GM12878 (cell line): Measurements from ENCODE around the gene SMARCD2. TPM values are rescaled to one million over a fixed set of nuclear protein-coding genes. Genes with fewer than 3 reads are reported as not detected.

Experiments
- ATAC-seq: fragments of 200-7000 bp; cut with Tn5 transposase; 3 replicates; pipeline ENCODE4 v1.9.1; 2020; ENCODE audit warnings: mild to moderate bottlenecking, moderate library complexity
- Bru-seq: library from RNA; stranded (reverse); fragments of 400-500 nt; gene quantifications from one replicate; lab custom pipeline; 2021; lab: Mats Ljungman, UMichigan
- BruChase-seq, 2 experiments: library from RNA; stranded (reverse); fragments of 400-500 nt; gene quantifications; one replicate each; lab custom pipeline; 2021; lab: Mats Ljungman, UMichigan
- BruUV-seq: library from RNA; stranded (reverse); fragments of 400-500 nt; replicated peaks from 2 replicates; lab custom pipeline; 2021; lab: Mats Ljungman, UMichigan
- CTCF ChIA-PET: fragments of 300-600 bp; sonication (Branson Sonifier 250); formaldehyde crosslinking; extraction: SDS; loops from one replicate; lab custom pipeline; 2021; ENCODE audit warnings: inconsistent platforms; lab: Yijun Ruan, JAX
- POLR2A ChIA-PET: fragments of 350-600 bp; formaldehyde crosslinking; extraction: SDS; loops from one replicate; lab custom pipeline; 2021; ENCODE audit warnings: inconsistent platforms; lab: Charles Lee
- RAD21 ChIA-PET: fragments of 300-600 bp; sonication (Branson Sonifier 250); formaldehyde crosslinking; loops from one replicate; lab custom pipeline; 2023; ENCODE audit warnings: antibody characterized with exemption; ENCODE audit not compliant: unreplicated experiment; lab: Charles Lee
- SMC1A ChIA-PET: fragments of 300-600 bp; sonication (Branson Sonifier 250); formaldehyde crosslinking; loops from one replicate; lab custom pipeline; 2023; ENCODE audit not compliant: unreplicated experiment, uncharacterized antibody; lab: Charles Lee
- DNase-seq: peaks from one replicate; pipeline ENCODE4 v3.0.0-alpha.2; 2011; ENCODE audit warnings: low read depth, low spot score
- FAIRE-seq: peaks from 3 replicates; lab custom pipeline; 2011; peaks lifted over from hg19 to GRCh38; lab: Jason Lieb, UNC
- H2AFZ ChIP-seq: 2 replicates; pipeline ENCODE4 v1.6.0; 2011; ENCODE audit warnings: low read depth, low read length, control low read depth; ENCODE audit not compliant: control insufficient read depth
- H3K27ac ChIP-seq: 2 replicates; pipeline ENCODE4 v1.5.1; 2011; ENCODE audit warnings: control low read depth; ENCODE audit not compliant: control insufficient read depth, insufficient read depth
- H3K27me3 ChIP-seq, 2 experiments: replicated peaks in 1 of 2; 2 replicates each; pipeline versions ENCODE4 v1.6.0 to v1.6.1; 2011; ENCODE audit warnings: low read length in 1 of 2; ENCODE audit not compliant: control insufficient read depth in 2 of 2, insufficient read depth in 2 of 2
- H3K36me3 ChIP-seq, 2 experiments: 2 replicates each; pipeline ENCODE4 v1.5.1; 2011; ENCODE audit warnings: low read length in 1 of 2; ENCODE audit not compliant: control insufficient read depth in 2 of 2, insufficient read depth in 2 of 2
- H3K4me1 ChIP-seq: 2 replicates; pipeline ENCODE4 v1.6.1; 2011; ENCODE audit warnings: mild to moderate bottlenecking, low read length, moderate library complexity, mixed read lengths; ENCODE audit not compliant: control insufficient read depth, insufficient read depth
- H3K4me2 ChIP-seq: 2 replicates; pipeline ENCODE4 v1.6.0; 2011; ENCODE audit warnings: control low read depth; ENCODE audit not compliant: control insufficient read depth, insufficient read depth
- H3K4me3 ChIP-seq: fragments of 200-600 bp; sonication (generic); 2 replicates; pipeline ENCODE4 v1.5.1; 2016
- H3K79me2 ChIP-seq: 2 replicates; pipeline ENCODE4 v1.6.0; 2011; ENCODE audit warnings: low read length; ENCODE audit not compliant: control insufficient read depth, insufficient read depth
- H3K9ac ChIP-seq: 2 replicates; pipeline ENCODE4 v1.8.0; 2011; ENCODE audit warnings: low read length, control low read depth, mixed read lengths; ENCODE audit not compliant: control insufficient read depth, insufficient read depth
- H3K9me3 ChIP-seq: replicated peaks from 3 replicates; pipeline ENCODE4 v1.5.1; 2011; ENCODE audit warnings: mild to moderate bottlenecking, low read length; ENCODE audit not compliant: control insufficient read depth, insufficient read depth
- H4K20me1 ChIP-seq: 2 replicates; pipeline ENCODE4 v1.6.0; 2011; ENCODE audit not compliant: control insufficient read depth, insufficient read depth
- CBX3 ChIP-seq: fragments of 200-600 bp; sonication (generic); IDR thresholded peaks from 2 replicates; pipeline ENCODE4 v1.6.1; 2016; ENCODE audit warnings: low read depth, borderline replicate concordance
- CUX1 ChIP-seq: IDR thresholded peaks from 2 replicates; pipeline ENCODE4 v1.6.1; 2012; ENCODE audit warnings: improper control_type of control experiment, low read depth, low read length; ENCODE audit not compliant: insufficient replicate concordance
- EP300 ChIP-seq, 2 experiments: fragments of 150-350 bp in 1 of 2; IDR thresholded peaks; 2 replicates each; pipeline ENCODE4 v1.6.1; 2011 to 2012; ENCODE audit warnings: low read depth in 2 of 2, low read length in 2 of 2, borderline replicate concordance in 1 of 2, improper control_type of control experiment in 1 of 2, inconsistent platforms in 1 of 2; ENCODE audit not compliant: control insufficient read depth in 1 of 2
- RAD21 ChIP-seq: IDR thresholded peaks from 2 replicates; pipeline ENCODE4 v1.6.1; 2011; ENCODE audit warnings: mild to moderate bottlenecking, low read depth, low read length, moderate library complexity; ENCODE audit not compliant: insufficient read depth
- TBL1XR1 ChIP-seq: IDR thresholded peaks from 2 replicates; pipeline ENCODE4 v1.6.1; 2012; ENCODE audit warnings: low read depth, low read length, improper control_type of control experiment
- TCF3 ChIP-seq: IDR thresholded peaks from 2 replicates; pipeline ENCODE4 v1.6.1; 2012; ENCODE audit warnings: low read depth, mild to moderate bottlenecking, low read length, borderline replicate concordance; ENCODE audit not compliant: insufficient read depth
- ZNF217 ChIP-seq: fragments of 450-650 bp; IDR thresholded peaks from 2 replicates; pipeline ENCODE4 v1.6.1; 2017; ENCODE audit warnings: antibody characterized with exemption, mild to moderate bottlenecking
- WGBS: methylation state at CpG from one replicate; pipeline ENCODE4 v1.1.6; 2016; ENCODE audit warnings: low lambda C conversion rate; ENCODE audit not compliant: insufficient replicate concordance, insufficient coverage; ENCODE audit errors: missing lambda C conversion rate; 5-methylcytosine and 5-hydroxymethylcytosine counted together
- in situ Hi-C: fragments of 300-500 bp; cut with MboI; formaldehyde crosslinking; loops from 9 replicates; pipeline ENCODE4 v1.14.3; 2018; ENCODE audit warnings: mixed read lengths
- intact Hi-C: fragments of 100-400 bp; cut with micrococcal nuclease; formaldehyde crosslinking; loops from one replicate; pipeline ENCODE4 v1.14.2; 2022; ENCODE audit not compliant: unreplicated experiment
- long read RNA-seq, 2 experiments: library from polyadenylated mRNA; unstranded; transcript quantifications; one replicate each; pipeline ENCODE4 v2.0.0, GENCODE V29; 2019 to 2020
- polyA minus RNA-seq, 3 experiments: library from RNA; depleted of rRNA, polyadenylated mRNA; stranded (reverse); fragments of >200 nt; gene quantifications; 2 replicates each; pipeline ENCODE4 v1.2.3, GENCODE V29; 2011
- polyA plus RNA-seq, 11 experiments: library from polyadenylated mRNA; depleted of rRNA in 4 of 11; unstranded in 6 of 11; stranded (reverse) in 5 of 11; fragments of >200 nt; fragmentation: Nextera tagmentation in 4 of 11; fragmentation: Illumina TruSeq in 1 of 11; extraction: Ambion mirVana in 4 of 11; extraction: Trizol in 1 of 11; gene quantifications; 1 replicate in 1 of 11; 2 replicates in 10 of 11; pipeline versions ENCODE4 v1.2.1 to v1.2.3, GENCODE V29; 2011 to 2016; ENCODE audit warnings: inconsistent platforms in 2 of 11, missing spikeins in 2 of 11, low read depth in 1 of 11
- total RNA-seq, 4 experiments: library from RNA; depleted of rRNA in 3 of 4; stranded (reverse); fragments of >200 nt in 3 of 4; fragmentation: Illumina TruSeq in 1 of 4; extraction: Trizol in 1 of 4; gene quantifications; 2 replicates each; pipeline versions ENCODE4 v1.2.1 to v1.2.3, GENCODE V29; 2013 to 2021
- TF ChIP-seq, protein P1 (sequence below): fragments of 450-650 bp; IDR thresholded peaks from 2 replicates; pipeline ENCODE4 v1.6.1; 2017; ENCODE audit warnings: mild to moderate bottlenecking

Gene SMARCD2
- total RNA-seq (2013; cell fraction: nucleolus; rRNA removed): 50.6 and 66.0 TPM in 2 replicates
- total RNA-seq (2014; rRNA removed): 111 and 112 TPM in 2 replicates
- total RNA-seq (2014; rRNA removed; fragmentation: Illumina TruSeq; extraction: Trizol): 53.4 and 55.6 TPM in 2 replicates
- 95.3 and 97.9 TPM in 2 replicates for total RNA-seq (2021)
- 34.4 TPM for polyA plus RNA-seq (2011; ENCODE audit: low read depth)
- polyA plus RNA-seq (2011; rRNA removed): 33.4 and 78.4 TPM in 2 replicates
- polyA plus RNA-seq (2011; cell fraction: cytosol; rRNA removed): 64.8 and 68.5 TPM in 2 replicates
- polyA plus RNA-seq (2011; cell fraction: nucleus; rRNA removed): 115 and 124 TPM in 2 replicates
- 58.5 and 59.6 TPM in 2 replicates for polyA plus RNA-seq (2012)
- polyA plus RNA-seq (2014; fragmentation: Illumina TruSeq; extraction: Trizol): 56.1 and 71.5 TPM in 2 replicates
- polyA plus RNA-seq (2014; fragmentation: Nextera tagmentation; extraction: Ambion mirVana): 1 to 10 TPM; 2.4 to 5.6 TPM
- 72.7 and 80.6 TPM in 2 replicates for polyA plus RNA-seq (2014; rRNA removed)
- 10 to 100 TPM; 13.7 to 47.8 TPM for polyA plus RNA-seq (2016; fragmentation: Nextera tagmentation; extraction: Ambion mirVana)
- polyA minus RNA-seq (2011; rRNA and poly(A)+ RNA removed): 70.7 and 72.3 TPM in 2 replicates
- polyA minus RNA-seq (2011; cell fraction: cytosol; rRNA and poly(A)+ RNA removed): 20.0 and 38.9 TPM in 2 replicates
- polyA minus RNA-seq (2011; cell fraction: nucleus; rRNA and poly(A)+ RNA removed): 44.1 and 77.4 TPM in 2 replicates
- Bru-seq, nascent RNA: percentile 78 among the genes with signal in this experiment
- percentile 92 among the genes with signal in this experiment for BruChase-seq, experiment 1, labeled RNA remaining after a 6-hour chase
- BruChase-seq, experiment 2, labeled RNA remaining after a 2-hour chase: percentile 86 among the genes with signal in this experiment
- long read RNA-seq, experiment 1, partial matches to known transcripts: 5 of 6 reads
- long read RNA-seq, experiment 1, other reads (novel, unspliced or antisense): 0 of 6 reads
- long read RNA-seq, experiment 2, partial matches to known transcripts: 24 of 31 reads
- long read RNA-seq, experiment 2, other reads (novel, unspliced or antisense): 6 of 31 reads

DNA sequence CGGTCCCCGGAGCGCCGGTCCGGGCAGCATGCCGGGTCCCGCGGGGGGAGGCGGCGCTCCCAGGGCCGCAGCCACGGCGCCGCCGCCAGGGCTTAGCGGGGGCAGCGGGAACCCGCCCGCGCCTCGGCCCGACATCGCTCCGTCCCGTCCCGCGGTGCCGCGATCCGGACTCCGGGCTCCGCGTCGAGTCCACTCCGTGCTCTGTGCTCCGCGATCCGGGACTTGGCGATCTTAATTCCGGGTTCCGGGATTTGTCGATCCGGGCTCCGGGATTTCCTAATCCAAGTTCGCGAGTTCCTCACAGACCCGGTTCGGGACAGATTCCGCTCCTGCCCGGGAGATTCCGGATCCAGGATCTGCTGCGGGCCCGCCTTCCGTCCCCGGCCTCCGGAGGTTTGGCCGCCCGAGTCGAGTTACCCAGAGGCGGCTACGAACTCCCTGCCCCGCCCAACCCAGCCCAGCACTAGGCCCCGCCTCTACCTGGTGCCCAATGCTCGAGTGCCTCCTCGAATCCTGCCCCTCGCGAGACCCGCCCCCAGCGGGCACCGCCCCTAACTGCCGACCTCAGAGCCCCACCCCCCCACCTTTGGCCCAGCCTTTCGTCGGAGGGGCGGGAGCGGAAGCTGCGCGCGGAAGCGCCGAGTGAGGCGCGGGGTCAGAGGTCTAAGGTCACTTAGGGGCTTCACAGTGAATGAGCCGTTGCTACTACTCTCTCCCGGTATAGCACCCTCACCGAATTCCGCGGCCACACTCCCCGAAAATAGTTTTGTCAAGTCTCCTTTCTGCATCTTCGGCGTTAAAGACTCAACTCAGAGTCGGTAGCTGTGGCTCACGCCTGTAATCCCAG is at the start of gene SMARCD2:
Gene SMARCD2 (minus strand): TSS at position 146 of the 847 bp plus-strand sequence. CDS start 11 bp downstream, at position 135.
- SMC1A ChIA-PET: interaction anchor here (0.9 to 2.0 kb wide), 2 partner anchors 14 to 17 kb away, joined by 4 to 8 read pairs; no protein-coding TSS in a partner anchor
- Histone ChIP-seq H3K27me3 (no peaks in the 10 kb centered on the region), H3K9me3 (no peaks in the 10 kb centered on the region; the same call in 1 of the 3 replicates), H3K79me2 (peaks cover 48% of the 10 kb centered on the region), H2AFZ (peak within 1 kb of the TSS; percentile 84), H4K20me1 (no peaks in the 10 kb centered on the region), H3K27ac (peak within 1 kb of the TSS; percentile 80), H3K36me3 (no peaks in the 10 kb centered on the region; a peak in 1 of 4 replicates), H3K4me2 (peak within 1 kb of the TSS; percentile 90), H3K4me1 (peaks cover 18% of the 10 kb centered on the region), H3K4me3 (peak within 1 kb of the TSS; percentile 97), H3K9ac (peak within 1 kb of the TSS; percentile 83)
- intact Hi-C loops (loop anchor here (2.0 to 5.0 kb wide), 3 partner anchors 70 to 145 kb away; partner anchors contain the start of genes CCDC47, DDX42 and STRADA), in situ Hi-C loops (loop anchor here (10.0 to 25.0 kb wide), 2 partner anchors 405 to 662 kb away; partner anchors contain the start of genes CEP95, CYB561 and DDX5)
- CTCF ChIA-PET: interaction anchor here (0.8 to 7.0 kb wide), 10 partner anchors 13 to 414 kb away, joined by 3 to 51 read pairs (median 4); partner anchors contain the start of genes FTSJ3 and PSMC5
- RAD21 ChIA-PET: interaction anchor here (0.9 to 1.2 kb wide), 5 partner anchors 86 to 232 kb away, joined by 3 to 8 read pairs (median 4); partner anchors contain the start of gene MAP3K3
- TSS peak; percentile 77 for BruUV-seq
- DNase-seq (peak; percentile 90), FAIRE-seq (peak; percentile 79), ATAC-seq (peak; percentile 90)
- POLR2A ChIA-PET: interaction anchor here (0.6 to 3.5 kb wide), 17 partner anchors 8 to 304 kb away, joined by 3 to 24 read pairs (median 5); partner anchors contain the start of genes CCDC47, DDX42, FTSJ3 and MAP3K3
- 1% methylated on average over 90 of the region's 92 CpGs for WGBS
- peak; percentile 54; the same call in 1 of the 2 replicates for TF ChIP-seq TCF3
- peak; percentile 87 for TF ChIP-seq ZNF217
- TF ChIP-seq RAD21: no peak
- TF ChIP-seq, protein P1, sequence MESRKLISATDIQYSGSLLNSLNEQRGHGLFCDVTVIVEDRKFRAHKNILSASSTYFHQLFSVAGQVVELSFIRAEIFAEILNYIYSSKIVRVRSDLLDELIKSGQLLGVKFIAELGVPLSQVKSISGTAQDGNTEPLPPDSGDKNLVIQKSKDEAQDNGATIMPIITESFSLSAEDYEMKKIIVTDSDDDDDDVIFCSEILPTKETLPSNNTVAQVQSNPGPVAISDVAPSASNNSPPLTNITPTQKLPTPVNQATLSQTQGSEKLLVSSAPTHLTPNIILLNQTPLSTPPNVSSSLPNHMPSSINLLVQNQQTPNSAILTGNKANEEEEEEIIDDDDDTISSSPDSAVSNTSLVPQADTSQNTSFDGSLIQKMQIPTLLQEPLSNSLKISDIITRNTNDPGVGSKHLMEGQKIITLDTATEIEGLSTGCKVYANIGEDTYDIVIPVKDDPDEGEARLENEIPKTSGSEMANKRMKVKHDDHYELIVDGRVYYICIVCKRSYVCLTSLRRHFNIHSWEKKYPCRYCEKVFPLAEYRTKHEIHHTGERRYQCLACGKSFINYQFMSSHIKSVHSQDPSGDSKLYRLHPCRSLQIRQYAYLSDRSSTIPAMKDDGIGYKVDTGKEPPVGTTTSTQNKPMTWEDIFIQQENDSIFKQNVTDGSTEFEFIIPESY: no peak
- peak; percentile 17 for TF ChIP-seq CUX1
- no peak for TF ChIP-seq CBX3
- TF ChIP-seq EP300 (IDR thresholded peaks at IDR 0.05; ENCODE audit: borderline replicate concordance in 1 of 2, control insufficient read depth in 1 of 2, low read depth in 2 of 2, low read length in 2 of 2): peak; percentile 16 to 58; a peak in 2 of 4 replicates
- TF ChIP-seq TBL1XR1: peak; percentile 79; the same call in 1 of the 2 replicates
